IPS DF 4.7 (cell line): ENCODE measurements around the gene RNU6-9.

Experiments used
- DNase-seq: peaks from one replicate; pipeline ENCODE4 v3.0.0-alpha.2; 2013; ENCODE audit warnings: low spot score; ENCODE audit errors: extremely low read depth

RNU6-9 gene

DNA sequence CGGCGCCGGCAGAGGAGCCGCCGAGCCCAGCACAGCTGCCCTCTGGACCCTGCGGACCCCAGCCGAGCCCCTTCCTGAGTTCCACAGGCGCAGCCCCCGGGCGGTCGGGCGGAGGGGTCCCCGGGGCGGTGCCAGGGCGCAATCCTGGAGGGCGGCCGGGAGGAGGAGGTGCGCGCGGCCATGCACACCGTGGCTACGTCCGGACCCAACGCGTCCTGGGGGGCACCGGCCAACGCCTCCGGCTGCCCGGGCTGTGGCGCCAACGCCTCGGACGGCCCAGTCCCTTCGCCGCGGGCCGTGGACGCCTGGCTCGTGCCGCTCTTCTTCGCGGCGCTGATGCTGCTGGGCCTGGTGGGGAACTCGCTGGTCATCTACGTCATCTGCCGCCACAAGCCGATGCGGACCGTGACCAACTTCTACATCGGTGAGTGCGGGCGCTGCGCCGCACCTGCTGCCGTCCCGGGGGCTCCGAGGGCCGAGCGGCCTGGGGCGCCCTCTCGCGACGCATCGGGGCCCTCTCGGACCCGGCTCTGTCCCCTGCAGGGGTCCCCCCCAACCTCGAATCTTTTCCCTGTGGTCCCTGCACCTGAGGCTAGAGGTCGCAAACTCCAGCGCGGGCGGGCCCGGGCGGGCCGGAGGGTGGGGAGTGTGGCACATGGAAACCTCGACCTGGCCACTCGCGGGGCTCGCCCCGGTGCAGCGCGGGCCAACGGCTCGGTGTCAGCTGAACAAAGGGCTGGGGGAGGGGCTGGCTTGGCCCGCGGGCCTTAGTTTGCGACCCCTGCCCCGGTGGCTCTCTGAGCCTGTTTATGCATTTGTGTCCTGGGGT is 24.3 kb downstream of the RNU6-9 start, which contains the start of gene KISS1R:
Gene KISS1R (plus strand): TSS at position 11 of the 829 bp plus-strand sequence. CDS start 170 bp downstream, at position 181.
- no peak for DNase-seq

DNA sequence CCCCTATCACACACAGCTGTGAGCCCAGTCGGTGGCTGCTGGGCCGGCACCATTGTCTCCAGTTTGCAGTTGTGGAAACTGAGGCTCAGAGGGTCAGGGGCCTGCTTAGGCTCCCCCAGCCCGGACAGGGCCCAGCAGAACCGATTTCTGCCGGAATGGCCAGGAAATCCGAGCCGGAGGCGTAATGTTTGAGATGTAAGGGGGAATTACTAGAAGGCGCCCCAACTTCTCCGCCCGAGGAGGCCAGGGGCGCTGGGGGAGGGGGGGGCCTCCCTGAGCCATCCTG is 24.8 kb downstream of the RNU6-9 start:
- DNase-seq, result no peak

DNA sequence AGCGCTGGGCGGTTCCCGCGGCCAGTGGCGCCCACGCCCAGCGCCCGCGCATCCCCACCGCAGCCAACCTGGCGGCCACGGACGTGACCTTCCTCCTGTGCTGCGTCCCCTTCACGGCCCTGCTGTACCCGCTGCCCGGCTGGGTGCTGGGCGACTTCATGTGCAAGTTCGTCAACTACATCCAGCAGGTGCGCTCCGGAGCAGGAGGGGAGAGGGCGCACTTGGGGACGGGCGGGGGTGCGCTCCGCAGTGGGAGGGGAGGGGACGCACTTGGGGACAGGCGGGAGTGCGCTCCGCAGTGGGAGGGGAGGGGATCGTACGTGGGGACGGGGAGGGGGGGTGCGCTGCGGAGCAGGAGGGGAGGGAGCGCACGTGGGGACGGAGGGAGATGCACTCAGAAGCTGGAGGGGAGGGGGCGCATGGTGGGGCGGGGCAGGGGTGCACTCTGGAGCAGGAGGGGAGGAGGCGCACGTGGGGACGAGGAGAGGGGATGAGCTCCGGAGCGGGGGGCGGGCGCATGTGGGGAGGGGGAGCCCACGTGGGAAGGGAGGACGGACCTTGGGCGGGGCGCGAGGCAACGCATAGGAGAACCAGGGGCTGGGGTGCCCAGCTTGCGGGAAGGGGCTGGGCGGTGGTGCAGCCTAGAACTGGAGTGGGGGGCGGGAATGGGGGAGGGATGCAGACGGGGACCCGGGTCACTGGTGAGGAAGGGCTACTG is 25.4 kb downstream of the RNU6-9 start:
- no peak for DNase-seq

GRCh38 chr19:919199-920050 is 26.1 kb downstream of the RNU6-9 start:
- no peak for DNase-seq

GRCh38 chr19:920051-920864 is 27.0 kb downstream of the RNU6-9 start:
- no peak for DNase-seq

GRCh38 chr19:924553-925086 is 31.3 kb downstream of the RNU6-9 start:
- DNase-seq, result no peak

DNA sequence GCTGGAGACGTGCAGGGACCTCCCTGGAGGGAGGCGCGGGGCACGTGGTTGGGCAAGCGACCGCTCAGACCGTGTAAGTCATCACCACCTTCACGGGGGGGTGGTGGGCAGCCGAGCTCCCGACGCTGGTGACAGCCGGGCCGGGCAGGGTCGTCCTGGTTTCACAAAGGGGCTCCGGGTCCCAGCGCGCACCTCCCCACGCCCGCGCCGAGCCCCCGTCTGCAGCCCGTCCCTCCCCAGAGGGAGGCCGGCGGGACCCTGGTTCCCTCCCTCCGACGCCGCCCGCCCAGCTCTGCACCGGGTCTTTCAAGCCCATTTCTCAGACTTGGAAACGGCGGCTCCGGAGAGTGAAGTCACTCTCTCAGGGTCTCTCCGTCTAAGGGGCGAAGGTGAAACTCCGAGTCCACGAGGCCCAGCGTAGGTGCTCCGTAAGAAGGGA is 31.8 kb downstream of the RNU6-9 start:
- DNase-seq, result no peak

- DNase-seq, result no peak
These were observed 32.4 kb downstream of the RNU6-9 start, which contains the start of gene ARID3A for GRCh38 chr19:925526-926322. ARID3A (plus strand) TSS chr19:926035; CDS start chr19:929529, 3,494 bp downstream.

- no peak for DNase-seq
These were observed 33.0 kb downstream of the RNU6-9 start for GRCh38 chr19:926323-926588.

DNA sequence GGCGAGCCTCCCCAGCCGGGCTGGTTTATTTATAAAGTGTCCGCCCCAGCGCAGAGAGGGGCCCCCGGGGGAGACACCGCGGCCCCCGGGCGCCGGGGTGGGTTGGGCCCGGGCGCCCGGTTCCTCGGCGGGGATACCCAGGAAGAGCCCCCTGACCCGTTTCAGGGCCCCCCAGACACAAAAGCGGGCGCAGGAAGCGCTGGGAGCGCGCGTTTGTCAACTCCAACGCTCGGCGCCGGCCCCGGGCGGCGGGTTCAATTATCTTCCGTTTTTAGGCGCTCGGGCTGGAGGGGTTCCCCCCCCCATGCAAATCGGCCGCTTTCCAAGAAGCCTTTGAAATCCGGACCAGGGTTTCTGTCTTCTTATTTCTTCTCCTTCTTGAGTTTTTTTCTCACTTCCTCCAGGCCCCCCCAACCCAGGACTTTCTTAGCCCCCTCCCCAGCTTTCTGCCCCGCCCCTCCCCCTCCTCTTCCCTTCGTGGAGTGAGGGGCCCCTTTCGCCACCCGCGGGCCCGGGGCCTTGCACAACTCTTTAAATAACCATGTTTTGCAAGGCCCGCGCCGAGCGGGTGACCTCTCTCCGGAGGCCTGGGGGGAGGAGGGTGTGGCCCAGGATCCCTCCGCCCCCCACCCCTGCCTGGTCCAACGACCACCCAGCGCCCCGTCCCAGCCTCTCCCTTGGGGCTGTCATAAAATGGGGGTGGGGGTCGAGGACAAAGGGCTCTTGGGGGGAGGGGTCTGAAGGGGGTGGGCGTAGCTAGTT is 33.5 kb downstream of the RNU6-9 start:
- no peak for DNase-seq

GRCh38 chr19:927351-927779 is 34.1 kb downstream of the RNU6-9 start:
- DNase-seq, result no peak

GRCh38 chr19:927780-928401 is 34.6 kb downstream of the RNU6-9 start:
- no peak for DNase-seq

GRCh38 chr19:928471-929202 is 35.4 kb downstream of the RNU6-9 start:
- no peak for DNase-seq

GRCh38 chr19:929203-929890 is 36.1 kb downstream of the RNU6-9 start:
- DNase-seq, result no peak

- DNase-seq, result no peak
These were observed 36.6 kb downstream of the RNU6-9 start for GRCh38 chr19:929891-930258.

GRCh38 chr19:931860-932647 is 38.8 kb downstream of the RNU6-9 start:
- DNase-seq, result no peak
